WTC11 (cell line): ENCODE data around the gene IFT52.

Experiments
- ESRRA ChIP-seq: sonication (generic); formaldehyde crosslinking; IDR thresholded peaks from 2 replicates; pipeline ENCODE4 v1.8.1; 2022; ENCODE audit warnings: mild to moderate bottlenecking, missing genetic modification reagents, borderline replicate concordance
- FOXK1 ChIP-seq: sonication (generic); formaldehyde crosslinking; IDR thresholded peaks from 2 replicates; pipeline ENCODE4 v1.8.0; 2022; ENCODE audit warnings: mild to moderate bottlenecking, moderate library complexity, missing genetic modification reagents
- SP1 ChIP-seq: sonication (generic); formaldehyde crosslinking; conservative IDR thresholded peaks from 2 replicates; pipeline ENCODE4 v1.8.1; 2022; ENCODE audit warnings: missing genetic modification reagents
- TCF7 ChIP-seq: sonication (generic); formaldehyde crosslinking; IDR thresholded peaks from 2 replicates; pipeline ENCODE4 v1.8.0; 2022; ENCODE audit warnings: mild to moderate bottlenecking, low read depth, missing genetic modification reagents, moderate library complexity
- TEAD4 ChIP-seq: sonication (generic); formaldehyde crosslinking; IDR thresholded peaks from 2 replicates; pipeline ENCODE4 v1.8.0; 2022; ENCODE audit warnings: mild to moderate bottlenecking, missing genetic modification reagents
- TF ChIP-seq, protein P1 (sequence below): sonication (generic); formaldehyde crosslinking; IDR thresholded peaks from 2 replicates; pipeline ENCODE4 v1.8.1; 2022; ENCODE audit warnings: mild to moderate bottlenecking, missing genetic modification reagents, moderate library complexity, borderline replicate concordance
- TF ChIP-seq, protein P2 (sequence below): fragments of 200-600 bp; IDR thresholded peaks from 2 replicates; pipeline ENCODE4 v1.8.0; 2022; ENCODE audit warnings: antibody characterized with exemption
- TF ChIP-seq, protein P3 (sequence below): sonication (generic); formaldehyde crosslinking; IDR thresholded peaks from 2 replicates; pipeline ENCODE4 v1.8.1; 2023; ENCODE audit warnings: mild to moderate bottlenecking, missing genetic modification reagents, borderline replicate concordance
- TF ChIP-seq, protein P4 (sequence below): sonication (generic); formaldehyde crosslinking; IDR thresholded peaks from 2 replicates; pipeline ENCODE4 v1.8.1; 2022; ENCODE audit warnings: low read depth, missing genetic modification reagents, borderline replicate concordance
- TF ChIP-seq, protein P5 (sequence below): fragments of 250-450 bp; sonication (Bioruptor Pico); IDR thresholded peaks from 2 replicates; pipeline ENCODE4 v1.9.0; 2021; ENCODE audit warnings: mild to moderate bottlenecking, borderline replicate concordance
- TF ChIP-seq, protein P6 (sequence below): sonication (generic); formaldehyde crosslinking; IDR thresholded peaks from 2 replicates; pipeline ENCODE4 v1.8.0; 2022; ENCODE audit warnings: mild to moderate bottlenecking, missing genetic modification reagents
- TF ChIP-seq, protein P7 (sequence below): sonication (generic); formaldehyde crosslinking; IDR thresholded peaks from 2 replicates; pipeline ENCODE4 v1.8.1; 2023; ENCODE audit warnings: mild to moderate bottlenecking, missing genetic modification reagents, moderate library complexity

DNA sequence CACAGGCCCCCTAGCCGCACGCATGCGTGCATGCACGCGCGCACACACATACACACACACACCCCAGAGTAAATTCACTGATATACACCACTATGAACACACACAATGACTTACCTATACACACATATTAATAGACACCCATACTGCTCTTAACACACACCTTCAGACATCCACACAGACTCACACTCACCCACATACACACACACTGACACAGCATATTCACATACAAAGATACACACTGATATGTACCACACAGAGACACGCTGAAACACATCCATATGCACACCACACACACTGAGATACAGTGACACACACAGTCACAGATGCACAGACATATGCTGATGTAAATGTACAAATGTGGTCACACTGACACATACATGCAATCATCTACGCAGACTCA lies 26.3 kb upstream of the IFT52 start:
- TF ChIP-seq, protein P1, sequence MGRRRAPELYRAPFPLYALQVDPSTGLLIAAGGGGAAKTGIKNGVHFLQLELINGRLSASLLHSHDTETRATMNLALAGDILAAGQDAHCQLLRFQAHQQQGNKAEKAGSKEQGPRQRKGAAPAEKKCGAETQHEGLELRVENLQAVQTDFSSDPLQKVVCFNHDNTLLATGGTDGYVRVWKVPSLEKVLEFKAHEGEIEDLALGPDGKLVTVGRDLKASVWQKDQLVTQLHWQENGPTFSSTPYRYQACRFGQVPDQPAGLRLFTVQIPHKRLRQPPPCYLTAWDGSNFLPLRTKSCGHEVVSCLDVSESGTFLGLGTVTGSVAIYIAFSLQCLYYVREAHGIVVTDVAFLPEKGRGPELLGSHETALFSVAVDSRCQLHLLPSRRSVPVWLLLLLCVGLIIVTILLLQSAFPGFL (CRISPR knock-in tag) = no peak
- TF ChIP-seq, protein P2, sequence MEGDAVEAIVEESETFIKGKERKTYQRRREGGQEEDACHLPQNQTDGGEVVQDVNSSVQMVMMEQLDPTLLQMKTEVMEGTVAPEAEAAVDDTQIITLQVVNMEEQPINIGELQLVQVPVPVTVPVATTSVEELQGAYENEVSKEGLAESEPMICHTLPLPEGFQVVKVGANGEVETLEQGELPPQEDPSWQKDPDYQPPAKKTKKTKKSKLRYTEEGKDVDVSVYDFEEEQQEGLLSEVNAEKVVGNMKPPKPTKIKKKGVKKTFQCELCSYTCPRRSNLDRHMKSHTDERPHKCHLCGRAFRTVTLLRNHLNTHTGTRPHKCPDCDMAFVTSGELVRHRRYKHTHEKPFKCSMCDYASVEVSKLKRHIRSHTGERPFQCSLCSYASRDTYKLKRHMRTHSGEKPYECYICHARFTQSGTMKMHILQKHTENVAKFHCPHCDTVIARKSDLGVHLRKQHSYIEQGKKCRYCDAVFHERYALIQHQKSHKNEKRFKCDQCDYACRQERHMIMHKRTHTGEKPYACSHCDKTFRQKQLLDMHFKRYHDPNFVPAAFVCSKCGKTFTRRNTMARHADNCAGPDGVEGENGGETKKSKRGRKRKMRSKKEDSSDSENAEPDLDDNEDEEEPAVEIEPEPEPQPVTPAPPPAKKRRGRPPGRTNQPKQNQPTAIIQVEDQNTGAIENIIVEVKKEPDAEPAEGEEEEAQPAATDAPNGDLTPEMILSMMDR = no peak
- TF ChIP-seq TEAD4 (CRISPR knock-in tag) (no peak), SP1 (CRISPR knock-in tag) (no peak), ESRRA (CRISPR knock-in tag) (no peak), TCF7 (CRISPR knock-in tag) (no peak), FOXK1 (CRISPR knock-in tag) (no peak)
- TF ChIP-seq, protein P3, sequence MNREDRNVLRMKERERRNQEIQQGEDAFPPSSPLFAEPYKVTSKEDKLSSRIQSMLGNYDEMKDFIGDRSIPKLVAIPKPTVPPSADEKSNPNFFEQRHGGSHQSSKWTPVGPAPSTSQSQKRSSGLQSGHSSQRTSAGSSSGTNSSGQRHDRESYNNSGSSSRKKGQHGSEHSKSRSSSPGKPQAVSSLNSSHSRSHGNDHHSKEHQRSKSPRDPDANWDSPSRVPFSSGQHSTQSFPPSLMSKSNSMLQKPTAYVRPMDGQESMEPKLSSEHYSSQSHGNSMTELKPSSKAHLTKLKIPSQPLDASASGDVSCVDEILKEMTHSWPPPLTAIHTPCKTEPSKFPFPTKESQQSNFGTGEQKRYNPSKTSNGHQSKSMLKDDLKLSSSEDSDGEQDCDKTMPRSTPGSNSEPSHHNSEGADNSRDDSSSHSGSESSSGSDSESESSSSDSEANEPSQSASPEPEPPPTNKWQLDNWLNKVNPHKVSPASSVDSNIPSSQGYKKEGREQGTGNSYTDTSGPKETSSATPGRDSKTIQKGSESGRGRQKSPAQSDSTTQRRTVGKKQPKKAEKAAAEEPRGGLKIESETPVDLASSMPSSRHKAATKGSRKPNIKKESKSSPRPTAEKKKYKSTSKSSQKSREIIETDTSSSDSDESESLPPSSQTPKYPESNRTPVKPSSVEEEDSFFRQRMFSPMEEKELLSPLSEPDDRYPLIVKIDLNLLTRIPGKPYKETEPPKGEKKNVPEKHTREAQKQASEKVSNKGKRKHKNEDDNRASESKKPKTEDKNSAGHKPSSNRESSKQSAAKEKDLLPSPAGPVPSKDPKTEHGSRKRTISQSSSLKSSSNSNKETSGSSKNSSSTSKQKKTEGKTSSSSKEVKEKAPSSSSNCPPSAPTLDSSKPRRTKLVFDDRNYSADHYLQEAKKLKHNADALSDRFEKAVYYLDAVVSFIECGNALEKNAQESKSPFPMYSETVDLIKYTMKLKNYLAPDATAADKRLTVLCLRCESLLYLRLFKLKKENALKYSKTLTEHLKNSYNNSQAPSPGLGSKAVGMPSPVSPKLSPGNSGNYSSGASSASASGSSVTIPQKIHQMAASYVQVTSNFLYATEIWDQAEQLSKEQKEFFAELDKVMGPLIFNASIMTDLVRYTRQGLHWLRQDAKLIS = no peak
- TF ChIP-seq, protein P4, sequence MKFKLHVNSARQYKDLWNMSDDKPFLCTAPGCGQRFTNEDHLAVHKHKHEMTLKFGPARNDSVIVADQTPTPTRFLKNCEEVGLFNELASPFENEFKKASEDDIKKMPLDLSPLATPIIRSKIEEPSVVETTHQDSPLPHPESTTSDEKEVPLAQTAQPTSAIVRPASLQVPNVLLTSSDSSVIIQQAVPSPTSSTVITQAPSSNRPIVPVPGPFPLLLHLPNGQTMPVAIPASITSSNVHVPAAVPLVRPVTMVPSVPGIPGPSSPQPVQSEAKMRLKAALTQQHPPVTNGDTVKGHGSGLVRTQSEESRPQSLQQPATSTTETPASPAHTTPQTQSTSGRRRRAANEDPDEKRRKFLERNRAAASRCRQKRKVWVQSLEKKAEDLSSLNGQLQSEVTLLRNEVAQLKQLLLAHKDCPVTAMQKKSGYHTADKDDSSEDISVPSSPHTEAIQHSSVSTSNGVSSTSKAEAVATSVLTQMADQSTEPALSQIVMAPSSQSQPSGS = no peak
- TF ChIP-seq, protein P5, sequence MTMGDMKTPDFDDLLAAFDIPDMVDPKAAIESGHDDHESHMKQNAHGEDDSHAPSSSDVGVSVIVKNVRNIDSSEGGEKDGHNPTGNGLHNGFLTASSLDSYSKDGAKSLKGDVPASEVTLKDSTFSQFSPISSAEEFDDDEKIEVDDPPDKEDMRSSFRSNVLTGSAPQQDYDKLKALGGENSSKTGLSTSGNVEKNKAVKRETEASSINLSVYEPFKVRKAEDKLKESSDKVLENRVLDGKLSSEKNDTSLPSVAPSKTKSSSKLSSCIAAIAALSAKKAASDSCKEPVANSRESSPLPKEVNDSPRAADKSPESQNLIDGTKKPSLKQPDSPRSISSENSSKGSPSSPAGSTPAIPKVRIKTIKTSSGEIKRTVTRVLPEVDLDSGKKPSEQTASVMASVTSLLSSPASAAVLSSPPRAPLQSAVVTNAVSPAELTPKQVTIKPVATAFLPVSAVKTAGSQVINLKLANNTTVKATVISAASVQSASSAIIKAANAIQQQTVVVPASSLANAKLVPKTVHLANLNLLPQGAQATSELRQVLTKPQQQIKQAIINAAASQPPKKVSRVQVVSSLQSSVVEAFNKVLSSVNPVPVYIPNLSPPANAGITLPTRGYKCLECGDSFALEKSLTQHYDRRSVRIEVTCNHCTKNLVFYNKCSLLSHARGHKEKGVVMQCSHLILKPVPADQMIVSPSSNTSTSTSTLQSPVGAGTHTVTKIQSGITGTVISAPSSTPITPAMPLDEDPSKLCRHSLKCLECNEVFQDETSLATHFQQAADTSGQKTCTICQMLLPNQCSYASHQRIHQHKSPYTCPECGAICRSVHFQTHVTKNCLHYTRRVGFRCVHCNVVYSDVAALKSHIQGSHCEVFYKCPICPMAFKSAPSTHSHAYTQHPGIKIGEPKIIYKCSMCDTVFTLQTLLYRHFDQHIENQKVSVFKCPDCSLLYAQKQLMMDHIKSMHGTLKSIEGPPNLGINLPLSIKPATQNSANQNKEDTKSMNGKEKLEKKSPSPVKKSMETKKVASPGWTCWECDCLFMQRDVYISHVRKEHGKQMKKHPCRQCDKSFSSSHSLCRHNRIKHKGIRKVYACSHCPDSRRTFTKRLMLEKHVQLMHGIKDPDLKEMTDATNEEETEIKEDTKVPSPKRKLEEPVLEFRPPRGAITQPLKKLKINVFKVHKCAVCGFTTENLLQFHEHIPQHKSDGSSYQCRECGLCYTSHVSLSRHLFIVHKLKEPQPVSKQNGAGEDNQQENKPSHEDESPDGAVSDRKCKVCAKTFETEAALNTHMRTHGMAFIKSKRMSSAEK = no peak
- TF ChIP-seq, protein P6, sequence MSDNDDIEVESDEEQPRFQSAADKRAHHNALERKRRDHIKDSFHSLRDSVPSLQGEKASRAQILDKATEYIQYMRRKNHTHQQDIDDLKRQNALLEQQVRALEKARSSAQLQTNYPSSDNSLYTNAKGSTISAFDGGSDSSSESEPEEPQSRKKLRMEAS = no peak
- TF ChIP-seq, protein P7, sequence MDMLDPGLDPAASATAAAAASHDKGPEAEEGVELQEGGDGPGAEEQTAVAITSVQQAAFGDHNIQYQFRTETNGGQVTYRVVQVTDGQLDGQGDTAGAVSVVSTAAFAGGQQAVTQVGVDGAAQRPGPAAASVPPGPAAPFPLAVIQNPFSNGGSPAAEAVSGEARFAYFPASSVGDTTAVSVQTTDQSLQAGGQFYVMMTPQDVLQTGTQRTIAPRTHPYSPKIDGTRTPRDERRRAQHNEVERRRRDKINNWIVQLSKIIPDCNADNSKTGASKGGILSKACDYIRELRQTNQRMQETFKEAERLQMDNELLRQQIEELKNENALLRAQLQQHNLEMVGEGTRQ (CRISPR knock-in tag) = no peak
